Islet precursor cell (in vitro differentiated cells): Measurements from ENCODE around the gene HPCAL1.

Source experiments
- DNase-seq: peaks from one replicate; pipeline ENCODE4 v3.0.0-alpha.2; 2018

The HPCAL1 gene

DNA sequence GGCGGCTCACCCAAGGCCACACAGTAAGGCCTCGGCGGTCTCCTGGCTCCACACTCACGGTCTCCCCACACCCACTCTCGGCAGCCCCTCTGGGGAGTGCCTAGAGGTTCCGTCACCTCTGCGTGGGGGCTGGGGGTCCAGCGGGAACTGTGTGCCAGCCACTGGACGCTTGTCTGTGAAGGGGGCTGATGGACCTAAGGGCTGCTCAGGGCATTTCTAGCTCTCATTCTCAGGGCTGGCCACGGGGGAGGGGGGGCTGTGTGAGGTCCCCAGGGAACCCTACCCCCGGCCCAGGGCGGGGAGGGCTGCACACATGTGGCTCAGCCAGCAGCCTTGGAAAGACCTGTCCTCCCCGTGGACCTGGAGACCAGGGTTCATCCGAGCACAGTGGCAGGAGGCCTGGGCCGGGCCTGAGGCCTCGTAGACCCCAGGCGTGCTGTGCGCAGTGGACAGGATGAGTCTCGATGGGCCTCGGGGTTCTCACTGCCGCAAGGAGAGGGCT lies 172.6 kb downstream of the HPCAL1 start:
- DNase-seq, result no peak

DNA sequence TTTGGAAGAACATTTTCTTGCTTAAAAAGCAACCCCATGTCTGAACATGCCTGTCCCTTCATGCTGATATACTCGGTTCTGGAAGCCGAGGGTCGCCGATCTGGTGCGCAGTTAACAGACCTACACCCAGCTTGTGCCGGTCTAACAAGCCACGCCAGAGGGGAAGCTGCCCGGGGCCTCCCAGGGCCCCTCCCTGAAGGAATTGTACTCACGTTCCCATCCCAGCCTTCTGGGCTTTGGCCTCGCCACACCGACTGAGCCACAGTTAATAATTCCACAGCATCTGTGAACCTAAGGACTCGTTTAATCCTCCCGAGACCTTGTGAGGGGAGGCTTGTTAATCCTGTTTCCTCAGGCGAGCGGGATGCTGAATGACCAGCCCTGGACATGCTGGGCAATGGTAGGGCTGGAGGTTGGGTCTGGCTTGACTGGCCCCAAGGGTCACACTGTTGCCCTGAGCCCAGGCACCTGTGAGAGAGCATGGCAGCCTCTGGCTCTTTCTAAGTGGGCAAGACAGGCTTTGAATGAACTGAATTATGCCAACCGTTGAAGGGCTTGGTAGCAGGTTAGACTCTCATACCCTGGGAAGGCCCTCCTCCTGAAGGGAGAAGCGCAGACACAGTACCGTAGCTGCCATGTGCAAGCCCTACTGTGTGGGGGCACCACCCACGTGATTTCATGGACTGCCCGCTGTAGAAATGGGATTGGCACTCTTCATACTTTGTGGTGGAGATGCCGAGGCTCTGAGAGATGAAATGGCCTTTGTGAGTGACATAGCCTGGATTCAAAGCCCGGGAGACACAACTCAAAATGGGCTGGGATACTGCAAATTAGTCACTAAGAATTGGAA lies 173.3 kb downstream of the HPCAL1 start:
- no peak for DNase-seq

DNA sequence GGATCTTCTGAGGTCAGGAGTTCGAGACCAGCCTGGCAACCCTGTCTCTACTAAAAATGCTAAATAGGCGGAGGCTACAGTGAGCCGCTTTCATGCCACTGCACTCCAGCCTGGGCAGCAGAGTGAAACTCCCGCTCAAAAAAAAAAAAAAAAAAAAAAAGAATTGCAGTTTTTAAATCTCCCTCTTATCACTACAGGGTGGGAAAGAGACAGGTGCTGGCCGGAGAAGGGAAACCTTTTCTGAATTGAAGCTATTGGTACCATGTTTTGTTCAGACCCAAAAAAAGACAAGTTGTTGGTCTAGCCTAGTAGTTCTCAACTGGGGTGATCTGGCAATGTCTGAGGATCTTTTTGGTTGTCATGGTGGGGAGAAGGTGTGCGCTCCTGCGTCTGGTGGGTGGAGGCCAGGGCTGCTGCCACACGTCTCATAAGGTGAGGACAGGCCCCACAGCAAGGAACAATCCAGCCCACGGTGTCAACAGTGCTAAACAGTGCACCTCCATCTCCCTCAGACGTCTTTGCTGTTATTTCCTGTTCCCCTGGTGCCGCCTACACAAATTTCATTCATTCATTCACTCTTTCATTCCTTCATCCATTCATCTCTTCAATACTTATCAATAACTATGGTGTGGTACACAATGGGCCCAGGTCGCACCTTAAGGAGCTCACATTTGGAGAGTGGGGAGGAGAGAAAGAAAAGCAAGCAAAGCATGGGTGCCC lies 174.2 kb downstream of the HPCAL1 start:
- no peak for DNase-seq
